ENCODE data around the gene SAMD14. TPM values are rescaled to one million over a fixed set of nuclear protein-coding genes. Genes with fewer than 3 reads are reported as not detected.

SAMD14 gene
- total RNA-seq, 1 experiment from 2014 or later = not detected

DNA sequence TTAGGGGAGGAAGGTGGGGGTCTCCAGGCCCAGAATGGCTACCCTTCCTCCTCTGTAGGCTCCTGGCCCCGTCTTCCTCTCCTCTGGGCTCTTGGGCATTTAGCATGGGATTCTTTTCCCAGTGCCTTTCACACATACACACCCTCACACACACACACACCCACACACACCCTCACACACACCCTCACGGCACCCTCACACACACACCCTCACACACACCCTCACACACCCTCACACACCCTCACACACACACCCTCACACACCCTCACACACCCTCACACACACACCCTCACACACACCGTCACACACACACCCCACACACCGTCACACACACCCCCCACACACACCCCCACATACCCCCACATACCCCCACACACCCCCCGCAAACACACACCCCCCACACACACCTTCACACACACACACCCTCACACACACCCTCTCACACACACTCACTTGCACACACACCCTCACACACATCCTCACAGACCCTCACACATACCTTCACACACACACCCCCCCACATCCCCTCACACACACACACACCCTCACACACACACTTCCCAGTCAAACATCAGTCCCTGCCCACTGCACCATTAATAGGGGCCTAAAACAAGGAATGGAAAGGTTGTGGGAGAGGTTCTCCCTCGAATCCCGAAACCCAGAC, 36.7 kb upstream of the SAMD14 start:
- intact Hi-C loops (cut with micrococcal nuclease; ENCODE audit: unreplicated experiment) = no loop called here
- Mint-ChIP-seq H3K27me3 (ENCODE audit: unreplicated experiment) (peaks cover 65% of the 10 kb centered on the region), H3K27ac (ENCODE audit: unreplicated experiment) (no peak overlapping the region), H3K9me3 (ENCODE audit: low read depth, unreplicated experiment) (no peaks in the 10 kb centered on the region), H3K36me3 (ENCODE audit: insufficient read depth, unreplicated experiment) (peaks cover 2% of the 10 kb centered on the region), H3K4me1 (ENCODE audit: low read depth, unreplicated experiment) (peaks cover 18% of the 10 kb centered on the region), H3K4me3 (ENCODE audit: low read depth, unreplicated experiment) (no peak overlapping the region)
- DNase-seq = no peak
- BruUV-seq (replicated peaks) = no TSS peak
- TF ChIP-seq, protein P1, sequence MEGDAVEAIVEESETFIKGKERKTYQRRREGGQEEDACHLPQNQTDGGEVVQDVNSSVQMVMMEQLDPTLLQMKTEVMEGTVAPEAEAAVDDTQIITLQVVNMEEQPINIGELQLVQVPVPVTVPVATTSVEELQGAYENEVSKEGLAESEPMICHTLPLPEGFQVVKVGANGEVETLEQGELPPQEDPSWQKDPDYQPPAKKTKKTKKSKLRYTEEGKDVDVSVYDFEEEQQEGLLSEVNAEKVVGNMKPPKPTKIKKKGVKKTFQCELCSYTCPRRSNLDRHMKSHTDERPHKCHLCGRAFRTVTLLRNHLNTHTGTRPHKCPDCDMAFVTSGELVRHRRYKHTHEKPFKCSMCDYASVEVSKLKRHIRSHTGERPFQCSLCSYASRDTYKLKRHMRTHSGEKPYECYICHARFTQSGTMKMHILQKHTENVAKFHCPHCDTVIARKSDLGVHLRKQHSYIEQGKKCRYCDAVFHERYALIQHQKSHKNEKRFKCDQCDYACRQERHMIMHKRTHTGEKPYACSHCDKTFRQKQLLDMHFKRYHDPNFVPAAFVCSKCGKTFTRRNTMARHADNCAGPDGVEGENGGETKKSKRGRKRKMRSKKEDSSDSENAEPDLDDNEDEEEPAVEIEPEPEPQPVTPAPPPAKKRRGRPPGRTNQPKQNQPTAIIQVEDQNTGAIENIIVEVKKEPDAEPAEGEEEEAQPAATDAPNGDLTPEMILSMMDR (IDR thresholded peaks at IDR 0.05; ENCODE audit: unreplicated experiment) = no peak
- CTCF ChIA-PET = interaction anchor here (1.0 kb wide), 1 partner anchor 14 kb away, joined by 4 read pairs; no protein-coding TSS in a partner anchor

DNA sequence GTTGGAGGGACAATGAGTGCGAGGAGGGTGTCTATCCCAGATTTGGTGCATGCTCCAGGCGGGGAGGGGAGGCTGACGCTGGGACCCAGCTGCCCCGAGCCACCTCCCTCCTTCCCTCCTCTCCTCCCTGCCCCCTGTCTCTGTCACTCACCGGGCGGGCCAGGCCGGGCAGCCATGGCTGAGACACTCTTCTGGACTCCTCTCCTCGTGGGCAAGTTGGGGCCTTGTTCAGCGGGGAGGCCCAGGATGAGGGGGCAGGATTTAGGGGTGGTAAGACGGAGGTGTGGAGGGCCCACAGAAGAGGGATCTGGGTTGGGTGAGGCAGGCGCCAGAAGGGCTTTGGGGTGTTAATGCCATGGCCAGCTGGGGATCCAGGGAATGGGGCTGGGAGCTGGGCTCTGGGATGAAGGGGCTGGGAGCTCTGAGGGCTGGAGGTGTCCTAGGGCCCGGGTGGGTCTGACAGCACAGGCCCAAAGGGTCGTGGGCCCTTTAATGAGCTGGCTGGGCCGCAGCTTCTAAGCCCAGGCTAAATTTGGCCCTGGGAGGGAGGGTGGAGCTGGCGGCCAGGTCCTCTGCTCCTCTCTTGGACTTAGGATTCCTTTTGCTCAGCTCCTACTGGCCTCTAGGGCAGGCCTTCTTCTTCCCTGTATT, 36.0 kb upstream of the SAMD14 start, which contains the start of gene SGCA:
Gene SGCA (plus strand): TSS at position 139 of the 651 bp plus-strand sequence. CDS start 36 bp downstream, at position 175.
- peaks cover 71% of the 10 kb centered on the region for H3K27me3 Mint-ChIP-seq (ENCODE audit: unreplicated experiment)
- no peak within 1 kb of the TSS for H3K4me3 Mint-ChIP-seq (ENCODE audit: low read depth, unreplicated experiment)
- H3K27ac Mint-ChIP-seq (ENCODE audit: unreplicated experiment) = no peak within 1 kb of the TSS
- TF ChIP-seq, protein P1 (IDR thresholded peaks at IDR 0.05; ENCODE audit: unreplicated experiment) = no peak
- CTCF ChIA-PET = interaction anchor here (0.9 to 1.3 kb wide), 3 partner anchors 12 to 16 kb away, joined by 4 to 8 read pairs (median 4); partner anchors contain the start of gene PPP1R9B
- peaks cover 7% of the 10 kb centered on the region for H3K36me3 Mint-ChIP-seq (ENCODE audit: insufficient read depth, unreplicated experiment)
- intact Hi-C loops (cut with micrococcal nuclease; ENCODE audit: unreplicated experiment) = no loop called here
- peaks cover 24% of the 10 kb centered on the region for H3K4me1 Mint-ChIP-seq (ENCODE audit: low read depth, unreplicated experiment)
- no peaks in the 10 kb centered on the region for H3K9me3 Mint-ChIP-seq (ENCODE audit: low read depth, unreplicated experiment)
- no peak for DNase-seq
- no TSS peak for BruUV-seq (replicated peaks)

DNA sequence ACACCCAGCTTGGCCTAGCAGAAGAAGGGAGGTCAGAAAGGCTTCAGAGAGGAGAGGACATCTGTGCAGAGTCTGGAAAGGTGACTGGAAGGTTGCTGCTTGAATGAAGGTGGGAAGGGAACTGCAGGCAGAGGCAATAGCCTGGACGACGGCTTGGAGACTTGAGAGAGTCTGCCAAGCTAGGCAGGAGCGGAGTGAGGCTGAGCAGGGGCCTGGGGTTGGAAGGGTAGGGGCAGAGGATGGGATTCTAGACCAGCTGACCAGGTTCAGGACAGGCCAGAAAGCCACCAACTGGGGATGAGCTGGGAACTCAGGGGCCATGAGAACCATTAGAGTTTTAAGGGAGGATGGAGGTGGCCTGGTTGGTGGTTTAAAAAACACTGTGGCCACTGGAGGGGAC, 35.5 kb upstream of the SAMD14 start:
- no peak for DNase-seq
- no TSS peak for BruUV-seq (replicated peaks)
- TF ChIP-seq, protein P1 (IDR thresholded peaks at IDR 0.05; ENCODE audit: unreplicated experiment) = no peak
- H3K27ac Mint-ChIP-seq (ENCODE audit: unreplicated experiment) = no peak overlapping the region
- H3K4me1 Mint-ChIP-seq (ENCODE audit: low read depth, unreplicated experiment) = peaks cover 30% of the 10 kb centered on the region
- H3K9me3 Mint-ChIP-seq (ENCODE audit: low read depth, unreplicated experiment) = no peaks in the 10 kb centered on the region
- peaks cover 77% of the 10 kb centered on the region for H3K27me3 Mint-ChIP-seq (ENCODE audit: unreplicated experiment)
- CTCF ChIA-PET = interaction anchor here (0.9 to 1.3 kb wide), 3 partner anchors 13 to 15 kb away, joined by 4 to 8 read pairs (median 5); partner anchors contain the start of gene PPP1R9B
- H3K36me3 Mint-ChIP-seq (ENCODE audit: insufficient read depth, unreplicated experiment) = peaks cover 12% of the 10 kb centered on the region
- no peak overlapping the region for H3K4me3 Mint-ChIP-seq (ENCODE audit: low read depth, unreplicated experiment)
- intact Hi-C loops (cut with micrococcal nuclease; ENCODE audit: unreplicated experiment) = no loop called here

DNA sequence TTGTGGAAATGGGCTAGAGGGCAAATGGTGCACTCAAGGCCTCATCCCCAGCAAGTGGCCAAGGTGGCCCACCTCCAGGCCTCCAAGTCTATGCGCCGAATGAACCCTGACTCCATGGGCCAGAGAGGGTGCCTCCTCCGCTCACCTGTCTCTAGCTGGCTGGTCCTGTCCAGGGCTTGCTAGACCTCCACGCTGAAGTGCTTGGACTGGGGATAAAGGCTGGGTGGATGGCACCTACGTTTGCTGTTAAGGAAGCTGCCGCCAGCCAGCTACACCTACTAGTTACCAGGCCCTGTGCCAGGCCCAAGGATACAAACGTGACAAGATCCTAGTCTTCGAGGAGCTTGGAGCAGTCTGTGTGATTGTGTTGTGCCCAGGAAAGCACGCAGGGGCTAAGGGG, 35.1 kb upstream of the SAMD14 start:
- BruUV-seq (replicated peaks) = no TSS peak
- H3K4me1 Mint-ChIP-seq (ENCODE audit: low read depth, unreplicated experiment) = peaks cover 31% of the 10 kb centered on the region
- TF ChIP-seq, protein P1 (IDR thresholded peaks at IDR 0.05; ENCODE audit: unreplicated experiment) = no peak
- CTCF ChIA-PET = interaction anchor here (0.9 to 1.3 kb wide), 3 partner anchors 13 to 15 kb away, joined by 4 to 8 read pairs (median 5); partner anchors contain the start of gene PPP1R9B
- H3K27me3 Mint-ChIP-seq (ENCODE audit: unreplicated experiment) = peaks cover 81% of the 10 kb centered on the region
- H3K27ac Mint-ChIP-seq (ENCODE audit: unreplicated experiment) = no peak overlapping the region
- peaks cover 12% of the 10 kb centered on the region for H3K36me3 Mint-ChIP-seq (ENCODE audit: insufficient read depth, unreplicated experiment)
- intact Hi-C loops (cut with micrococcal nuclease; ENCODE audit: unreplicated experiment) = no loop called here
- H3K9me3 Mint-ChIP-seq (ENCODE audit: low read depth, unreplicated experiment) = no peaks in the 10 kb centered on the region
- DNase-seq = no peak
- no peak overlapping the region for H3K4me3 Mint-ChIP-seq (ENCODE audit: low read depth, unreplicated experiment)
